HG02943 (cell line): ENCODE measurements around the gene SLC25A45.
A peak's percentile ranks its signal among the peaks of the same experiment; 100 is the strongest.
"Not testable (repeated sequence)": the region's sequence is repeated elsewhere in the genome, so short reads cannot be mapped to it uniquely, and the experiment has no call there.

ENCODE experiments used
- ATAC-seq: cut with Tn5 transposase; IDR thresholded peaks from one replicate; pipeline ENCODE4 v1.9.1; 2021; ENCODE audit warnings: mild to moderate bottlenecking, low read depth, moderate library complexity; ENCODE audit not compliant: unreplicated experiment

Gene SLC25A45

DNA sequence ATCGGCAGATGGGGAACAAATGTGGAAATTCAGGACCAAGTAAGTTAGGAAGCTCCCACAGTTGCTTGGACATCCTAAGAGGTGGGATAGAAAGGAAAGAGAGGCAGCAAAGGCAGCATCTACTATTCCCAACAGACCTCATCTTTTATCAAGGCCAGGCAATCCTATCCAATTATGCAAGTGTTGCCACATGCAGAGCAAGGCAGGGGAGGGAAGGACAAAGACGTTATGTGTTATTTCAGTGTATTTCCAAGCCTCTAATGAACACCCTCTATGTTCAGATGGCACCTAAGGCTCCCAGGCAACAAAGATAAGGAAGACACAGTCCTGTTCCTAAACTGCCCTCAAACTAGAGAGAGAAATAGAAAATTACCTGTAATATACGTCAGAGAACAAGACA is 18.7 kb downstream of the SLC25A45 start:
- no peak for ATAC-seq

DNA sequence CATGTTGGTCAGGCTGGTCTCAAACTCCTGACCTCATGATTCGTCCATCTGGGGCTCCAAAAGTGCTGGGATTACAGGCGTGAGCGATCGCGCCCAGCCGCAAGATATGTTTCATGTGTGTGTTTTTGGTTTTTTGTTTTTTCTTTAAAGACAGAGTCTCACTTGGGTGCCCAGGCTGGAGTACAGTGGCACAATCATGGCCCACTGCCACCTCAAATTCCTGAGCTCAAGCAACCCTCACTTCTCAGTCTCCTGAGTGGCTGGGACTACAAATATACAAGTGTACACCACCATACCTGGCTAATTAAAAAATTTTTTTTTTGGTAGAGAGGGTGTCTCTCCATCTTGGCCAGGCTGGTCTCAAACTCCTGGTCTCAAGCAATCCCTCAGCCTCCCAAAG is 19.5 kb downstream of the SLC25A45 start:
- ATAC-seq, result no peak

DNA sequence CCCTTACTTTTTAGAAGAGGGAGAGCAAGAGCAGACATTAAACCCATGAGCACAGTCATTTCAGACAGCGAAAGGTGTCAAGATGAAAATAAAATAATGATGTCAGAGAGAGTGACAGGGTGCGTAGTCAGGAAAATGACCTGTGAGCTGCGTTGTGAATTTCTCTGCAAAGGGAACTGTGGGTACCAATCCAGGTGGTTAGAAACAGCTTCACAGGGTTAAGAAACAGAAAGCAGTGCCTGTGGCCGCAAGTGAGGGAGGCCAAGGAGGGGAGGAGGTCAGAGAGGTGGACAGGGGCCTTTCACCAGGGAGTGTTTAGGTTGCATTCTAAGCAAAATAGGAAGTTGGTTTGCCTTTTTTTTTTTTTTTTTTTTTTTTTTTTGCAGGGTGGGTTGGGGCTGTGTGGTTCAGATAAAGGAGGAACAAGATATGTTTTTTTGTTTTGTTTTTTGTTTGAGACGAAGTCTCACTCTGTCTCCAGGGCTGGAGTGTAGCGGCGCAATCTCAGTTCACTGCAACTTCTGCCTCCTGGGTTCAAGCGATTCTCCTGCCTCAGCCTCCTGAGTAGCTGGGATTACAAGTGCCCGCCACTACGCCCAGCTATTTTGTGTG is 20.0 kb downstream of the SLC25A45 start:
- no peak for ATAC-seq

DNA sequence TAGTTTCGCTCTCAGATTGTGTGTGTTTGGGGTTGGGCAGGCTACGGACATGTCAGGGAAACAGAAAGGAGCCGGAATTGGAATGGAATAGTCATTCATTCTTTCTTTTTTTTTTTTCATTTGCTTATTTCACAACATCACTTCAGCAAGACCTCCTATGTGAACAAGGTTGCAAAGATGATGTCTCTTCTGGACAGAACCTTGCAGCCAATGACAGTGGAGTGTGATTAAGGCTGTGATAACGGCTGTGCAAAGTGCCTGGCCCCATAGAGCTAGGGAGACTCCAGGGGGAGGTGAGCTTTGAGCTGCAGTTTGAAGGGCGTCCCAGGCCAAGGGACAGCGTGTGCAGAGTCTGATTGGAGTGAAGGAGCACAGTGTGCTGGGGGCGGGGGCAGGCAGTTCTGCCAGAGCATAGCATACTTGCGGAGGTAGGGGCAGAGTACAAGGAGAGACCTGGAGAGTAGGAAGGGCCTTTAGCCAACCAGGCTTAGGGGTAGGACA is 24.5 kb downstream of the SLC25A45 start:
- ATAC-seq, result no peak

DNA sequence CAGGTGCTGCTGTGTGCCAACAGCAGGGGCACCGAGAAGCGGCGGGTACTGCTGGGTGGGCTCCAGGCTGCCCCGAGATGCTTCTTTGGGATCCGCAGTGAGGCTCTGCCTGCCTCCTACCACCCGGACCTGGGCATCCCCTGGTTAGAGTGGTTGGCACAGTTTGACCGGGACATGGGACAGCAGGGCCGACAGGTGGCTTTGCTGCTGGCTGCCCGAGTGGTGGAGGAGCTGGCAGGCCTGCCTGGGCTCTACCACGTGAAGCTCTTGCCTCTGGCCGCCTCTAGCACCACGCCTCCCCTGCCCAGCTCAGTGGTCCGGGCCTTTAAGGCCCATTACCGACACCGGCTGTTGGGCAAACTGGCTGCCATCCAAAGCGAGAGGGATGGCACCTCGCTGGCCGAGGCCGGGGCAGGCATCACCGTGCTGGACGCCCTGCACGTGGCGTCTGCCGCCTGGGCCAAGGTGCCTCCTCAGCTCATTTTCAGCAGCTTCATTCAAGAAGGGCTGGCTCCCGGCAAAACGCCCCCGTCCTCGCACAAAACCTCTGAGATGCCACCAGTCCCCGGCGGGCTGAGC is 26.0 kb downstream of the SLC25A45 start:
- no peak for ATAC-seq

DNA sequence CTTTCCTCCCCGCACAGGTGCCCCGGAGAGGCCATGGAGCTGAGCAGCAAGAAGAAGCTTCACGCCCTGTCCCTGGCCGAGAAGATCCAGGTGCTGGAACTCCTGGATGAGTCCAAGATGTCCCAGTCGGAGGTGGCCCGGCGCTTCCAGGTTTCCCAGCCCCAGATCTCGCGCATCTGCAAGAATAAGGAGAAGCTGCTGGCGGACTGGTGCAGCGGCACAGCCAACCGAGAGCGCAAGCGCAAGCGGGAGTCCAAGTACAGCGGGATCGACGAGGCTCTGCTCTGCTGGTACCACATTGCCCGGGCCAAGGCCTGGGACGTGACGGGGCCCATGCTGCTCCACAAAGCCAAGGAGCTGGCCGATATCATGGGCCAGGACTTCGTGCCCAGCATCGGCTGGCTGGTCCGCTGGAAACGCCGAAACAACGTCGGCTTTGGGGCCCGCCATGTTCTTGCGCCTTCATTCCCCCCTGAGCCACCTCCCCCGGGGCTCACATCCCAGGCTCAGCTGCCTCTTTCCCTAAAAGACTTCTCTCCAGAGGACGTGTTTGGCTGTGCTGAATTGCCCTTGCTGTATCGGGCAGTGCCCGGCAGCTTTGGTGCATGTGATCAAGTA is 26.6 kb downstream of the SLC25A45 start:
- ATAC-seq, result no peak

DNA sequence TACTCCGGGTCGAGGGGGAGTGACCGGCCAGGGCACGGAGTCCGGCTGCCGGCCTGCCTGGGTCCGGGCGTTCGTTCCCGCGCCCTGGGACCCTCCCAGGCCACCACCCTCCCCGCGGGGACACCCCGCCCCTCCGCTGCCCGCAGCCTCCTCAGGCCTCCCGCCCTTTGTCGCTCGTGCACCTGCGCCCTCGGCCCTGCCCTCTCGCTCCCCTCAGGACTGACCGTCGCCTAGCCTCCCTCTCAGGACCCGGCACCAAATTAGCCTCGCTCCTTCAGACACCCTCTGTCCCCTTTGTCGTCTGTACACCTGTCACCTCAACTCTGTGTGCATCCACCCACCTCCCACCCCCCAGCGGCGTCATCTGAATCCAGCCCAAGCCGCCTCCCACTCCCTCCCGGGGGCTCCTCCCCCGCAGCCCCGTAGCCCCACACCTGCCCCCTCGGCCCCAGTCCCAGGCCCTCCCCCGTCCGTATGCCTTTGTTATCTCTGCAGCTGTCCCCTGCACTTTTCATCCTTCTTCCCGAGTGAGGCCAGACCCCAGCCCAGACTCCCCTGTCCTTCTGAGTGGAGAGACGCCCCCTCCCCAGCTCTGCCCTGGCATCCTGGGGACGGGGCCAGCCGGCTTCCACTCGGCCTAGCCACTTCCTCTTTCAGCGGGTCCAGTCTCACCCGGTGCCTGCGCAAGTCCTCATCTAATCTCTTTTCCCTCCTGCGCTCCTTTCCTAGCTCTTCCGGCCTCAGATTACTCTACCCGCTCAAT is 27.3 kb downstream of the SLC25A45 start:
- peak; percentile 15 for ATAC-seq

DNA sequence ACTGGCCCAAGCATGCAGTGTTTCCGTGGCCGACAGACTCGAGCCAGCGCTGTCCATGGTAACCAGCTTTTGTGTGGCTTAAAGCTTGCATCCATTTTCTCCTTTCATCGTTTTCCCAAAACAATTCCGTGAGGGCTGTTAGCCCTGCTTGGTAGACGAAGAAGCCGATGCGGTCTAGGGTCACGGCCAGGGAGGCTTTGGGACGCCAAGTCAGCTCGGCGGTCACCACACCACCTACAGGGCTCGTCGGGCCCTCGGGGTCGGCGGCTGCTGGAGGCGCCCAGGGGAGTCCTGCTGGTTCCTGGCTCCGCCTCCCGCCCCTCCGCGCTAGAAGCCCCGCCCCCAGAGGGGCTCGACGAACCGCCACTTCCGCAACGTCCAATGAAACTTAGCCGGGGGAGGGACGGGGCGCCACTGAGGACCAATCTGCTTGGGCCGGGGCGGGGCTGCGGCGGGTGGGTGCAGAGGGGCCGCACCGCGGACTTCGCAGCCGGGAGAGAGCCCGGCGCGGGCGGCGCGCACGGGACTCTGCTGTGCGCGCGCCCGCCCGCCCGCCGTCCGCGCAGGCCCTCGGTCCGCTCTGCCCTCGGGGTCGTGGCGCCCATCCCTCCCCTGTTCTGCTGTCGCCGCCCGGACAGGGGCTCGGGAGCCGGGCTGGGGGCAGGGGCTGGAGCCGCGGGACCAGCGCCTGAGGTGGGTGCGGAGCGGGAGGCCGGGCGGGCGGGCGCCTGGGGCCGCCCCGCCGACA is 28.0 kb downstream of the SLC25A45 start, which contains the start of gene TIGD3:
Gene TIGD3 (plus strand): TSS at position 487 of the 748 bp plus-strand sequence. CDS start 1,058 bp downstream, outside the sequence.
- ATAC-seq, result peak; percentile 67

DNA sequence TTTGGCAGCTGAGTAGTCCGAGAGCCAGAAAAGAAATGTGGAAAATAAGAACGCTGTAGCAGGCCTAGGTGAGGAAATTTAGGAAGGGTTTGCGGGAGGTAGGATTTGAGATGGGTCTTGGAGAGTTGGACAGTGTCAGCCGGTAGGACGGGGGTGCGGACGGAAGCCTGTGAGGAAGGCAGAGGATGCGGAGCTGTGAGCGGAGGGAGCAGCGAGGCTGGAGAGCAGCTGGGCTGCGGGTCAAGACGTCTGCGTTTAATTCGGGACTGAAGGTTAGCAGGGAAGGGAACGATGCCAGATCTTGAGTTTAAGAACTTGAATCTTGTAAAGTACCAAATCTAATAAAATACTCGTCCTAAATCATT is 28.6 kb downstream of the SLC25A45 start:
- no peak for ATAC-seq

DNA sequence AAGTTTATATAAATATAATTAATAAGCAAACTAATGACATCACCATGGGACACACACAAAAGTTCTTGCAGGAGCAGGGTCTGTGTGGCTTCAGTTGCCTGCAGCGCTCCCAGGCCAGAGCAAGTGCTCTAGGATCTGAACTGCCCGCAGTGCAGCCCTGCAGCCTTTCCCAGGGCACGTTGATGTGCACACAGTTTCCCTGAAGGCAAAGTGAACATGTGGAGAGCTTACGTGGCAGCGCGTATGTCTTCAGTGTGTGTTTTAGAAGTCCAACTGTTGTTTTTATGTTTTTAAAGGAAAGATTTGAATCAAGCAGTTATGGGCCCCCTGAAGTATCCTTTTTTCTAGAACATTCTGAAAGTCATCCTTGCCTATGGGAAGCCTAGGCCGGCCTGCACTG is 29.1 kb downstream of the SLC25A45 start:
- ATAC-seq, result no peak

DNA sequence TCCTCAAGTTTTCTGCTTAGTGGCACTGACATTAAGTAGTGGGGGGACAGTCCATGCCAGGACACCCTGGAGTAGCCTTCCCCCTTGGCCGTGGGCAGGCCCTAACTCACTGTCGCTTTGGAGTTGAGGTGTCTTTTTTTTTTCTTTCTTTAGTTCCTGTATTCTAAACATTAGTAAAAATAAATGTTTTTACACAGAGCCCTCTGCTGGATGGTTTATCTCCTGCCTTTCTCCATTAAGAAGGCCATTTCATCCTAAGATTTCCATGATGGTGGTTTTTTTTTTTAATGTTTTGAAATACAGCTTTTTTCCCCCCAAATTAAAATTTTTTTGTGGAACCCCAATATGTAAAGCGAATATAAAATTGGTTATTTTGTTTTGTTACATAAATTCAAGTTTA is 29.7 kb downstream of the SLC25A45 start:
- no peak for ATAC-seq

DNA sequence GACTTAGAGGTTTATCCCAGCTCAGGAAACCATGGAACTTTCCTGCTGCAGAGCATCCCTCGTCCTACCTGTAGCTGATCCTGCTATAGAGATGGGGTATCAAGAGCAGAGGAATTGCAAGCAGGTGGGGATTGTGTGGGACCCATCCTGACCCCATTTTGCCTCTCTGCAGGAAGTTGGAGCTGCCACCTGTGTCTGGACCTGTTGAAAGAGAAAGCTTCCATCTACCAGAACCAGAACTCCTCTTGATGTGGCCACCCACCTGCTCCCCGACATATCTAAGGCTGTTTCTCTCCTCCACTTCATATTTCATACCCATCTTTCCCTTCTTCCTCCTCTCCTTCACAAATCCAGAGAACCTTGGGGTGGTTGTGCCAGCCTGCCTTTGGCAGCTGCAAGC is 30.9 kb downstream of the SLC25A45 start:
- ATAC-seq, result no peak

DNA sequence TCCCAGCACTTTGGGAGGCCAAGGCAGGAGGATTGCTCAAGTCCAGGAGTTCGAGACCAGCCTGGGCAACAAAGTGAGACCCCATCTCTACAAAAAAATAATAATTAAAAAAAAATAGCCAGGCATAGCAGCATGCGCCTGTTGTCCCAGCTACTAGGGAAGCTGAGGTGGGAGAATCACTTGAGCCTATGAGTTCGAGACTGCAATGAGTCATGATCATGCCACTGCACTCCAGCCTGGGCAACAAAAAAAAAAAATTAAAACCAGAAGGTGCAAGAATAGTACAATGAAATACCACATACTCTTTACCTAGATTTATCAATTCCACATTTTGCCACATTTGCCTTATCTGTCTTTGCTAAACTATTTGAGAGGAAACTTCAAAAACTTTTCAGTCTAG is 40.6 kb downstream of the SLC25A45 start:
- ATAC-seq, result no peak

DNA sequence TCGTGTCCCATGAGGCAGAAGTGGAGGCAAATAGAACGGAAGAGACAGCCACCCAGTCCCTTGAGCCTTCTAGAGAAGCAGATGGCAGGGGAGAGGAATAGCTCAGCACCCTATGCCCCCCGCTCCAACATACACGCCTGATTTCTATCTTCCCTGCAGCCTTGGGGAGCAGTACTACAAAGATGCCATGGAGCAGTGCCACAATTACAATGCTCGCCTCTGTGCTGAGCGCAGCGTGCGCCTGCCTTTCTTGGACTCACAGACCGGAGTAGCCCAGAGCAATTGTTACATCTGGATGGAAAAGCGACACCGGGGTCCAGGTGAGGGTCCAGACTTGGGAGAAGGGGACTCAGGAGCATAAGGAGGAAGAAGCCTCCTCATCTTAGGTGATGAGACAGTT is 42.2 kb downstream of the SLC25A45 start:
- no peak for ATAC-seq

DNA sequence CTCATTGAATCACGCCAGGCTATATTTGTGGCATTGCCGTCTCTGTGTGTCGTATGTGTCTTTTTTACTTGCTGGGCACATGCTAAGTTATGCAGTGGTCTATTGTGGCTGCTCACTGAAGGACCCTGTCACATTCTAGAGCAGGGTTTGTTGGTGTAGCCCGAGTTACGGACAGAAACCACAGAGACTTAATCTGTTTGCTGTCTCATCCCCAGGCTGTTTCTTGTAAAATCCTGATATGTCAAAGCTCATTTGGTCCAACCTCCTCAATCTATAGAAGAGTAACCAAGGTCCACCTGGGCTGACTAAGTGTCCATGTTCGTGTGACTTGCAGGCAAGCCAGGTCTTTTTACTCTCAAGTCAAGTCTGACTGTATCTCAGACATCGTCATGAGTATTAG is 43.8 kb downstream of the SLC25A45 start:
- no peak for ATAC-seq

DNA sequence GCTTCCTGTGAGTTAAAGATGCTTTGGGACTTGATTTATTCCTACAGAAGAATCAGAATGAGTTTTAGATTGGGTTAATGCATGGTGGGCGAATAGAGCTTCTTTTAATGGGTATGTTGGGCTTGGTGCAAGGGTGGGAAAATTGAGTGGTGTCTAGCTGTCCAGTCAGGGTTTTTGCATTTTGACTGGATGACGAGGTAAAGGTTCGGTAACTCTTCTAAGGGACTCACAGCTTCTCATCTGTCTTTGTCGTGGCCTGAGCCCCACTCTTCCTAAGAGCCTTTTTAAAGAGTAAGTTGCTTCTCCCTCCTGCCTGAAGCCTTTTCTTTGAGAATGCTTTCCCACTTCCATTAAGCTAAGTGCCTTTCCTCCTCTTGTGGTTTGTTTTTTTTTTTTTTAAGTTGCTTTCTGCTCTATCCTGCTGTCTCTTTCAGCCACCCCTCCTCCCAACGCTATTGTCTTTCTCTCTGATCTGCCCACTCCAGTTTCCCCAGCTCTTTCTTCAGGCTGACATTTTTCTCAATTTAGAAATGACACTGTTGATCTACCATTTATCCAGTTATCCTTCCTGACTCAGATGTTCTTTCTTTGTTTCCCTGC is 47.6 kb downstream of the SLC25A45 start:
- no peak for ATAC-seq

DNA sequence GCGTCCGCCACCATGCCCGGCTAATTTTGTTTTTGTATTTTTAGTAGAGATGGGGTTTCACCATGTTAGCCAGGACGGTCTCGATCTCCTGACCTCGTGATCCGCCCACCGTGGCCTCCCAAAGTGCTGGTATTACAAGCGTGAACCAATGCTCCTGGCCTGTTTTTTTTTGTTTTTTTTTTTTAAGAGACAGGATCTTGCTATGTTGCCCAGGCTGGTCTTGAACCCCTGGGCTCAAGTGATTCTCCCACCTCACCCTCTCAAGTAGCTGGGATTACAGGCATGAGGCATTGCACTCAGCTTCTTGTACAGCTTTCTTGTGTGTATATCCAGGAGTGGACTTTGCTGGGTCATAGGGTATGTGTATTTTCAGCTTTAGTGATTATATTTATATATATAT is 49.9 kb downstream of the SLC25A45 start:
- ATAC-seq, result not testable (repeated sequence)

DNA sequence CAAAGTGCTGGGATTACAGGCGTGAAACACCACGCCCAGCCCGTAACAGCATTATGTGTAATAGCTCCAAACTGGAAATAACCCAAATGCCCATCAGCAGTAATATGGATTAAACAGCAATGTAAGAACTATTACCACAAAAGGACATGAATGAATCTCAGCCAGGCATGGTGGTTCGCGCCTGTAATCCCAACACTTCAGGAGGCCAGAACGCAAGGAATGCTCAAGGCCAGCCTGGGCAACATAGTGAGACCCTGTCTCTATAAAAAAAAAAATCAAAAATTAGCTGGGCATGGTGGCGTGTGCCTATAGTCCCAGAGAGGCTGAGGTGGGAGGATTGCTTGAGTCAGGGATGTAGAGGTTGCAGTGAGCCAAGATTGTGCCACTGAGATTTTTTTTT is 51.9 kb downstream of the SLC25A45 start:
- ATAC-seq, result no peak

DNA sequence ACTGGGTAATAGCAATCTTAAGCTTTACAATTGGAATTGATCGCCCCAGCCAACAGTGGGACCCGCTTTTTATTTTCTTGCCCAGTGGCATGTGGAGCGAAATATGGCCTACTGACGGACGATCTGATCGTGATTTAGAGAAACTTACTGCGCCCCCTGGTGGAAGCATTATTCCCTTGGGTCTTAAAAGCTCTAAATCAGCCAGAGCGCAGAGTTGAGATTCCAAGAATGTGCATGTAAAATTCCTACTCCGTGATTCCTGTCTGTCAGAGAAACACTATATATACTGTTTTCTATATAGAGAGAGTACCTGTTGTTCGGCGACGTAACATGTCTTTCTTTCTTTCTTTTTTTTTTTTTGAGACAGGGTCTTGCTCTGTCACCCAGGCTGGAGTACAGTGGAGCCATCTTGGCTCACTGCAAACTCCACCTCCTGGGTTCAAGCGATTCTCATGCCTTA is 52.5 kb downstream of the SLC25A45 start:
- ATAC-seq, result no peak

DNA sequence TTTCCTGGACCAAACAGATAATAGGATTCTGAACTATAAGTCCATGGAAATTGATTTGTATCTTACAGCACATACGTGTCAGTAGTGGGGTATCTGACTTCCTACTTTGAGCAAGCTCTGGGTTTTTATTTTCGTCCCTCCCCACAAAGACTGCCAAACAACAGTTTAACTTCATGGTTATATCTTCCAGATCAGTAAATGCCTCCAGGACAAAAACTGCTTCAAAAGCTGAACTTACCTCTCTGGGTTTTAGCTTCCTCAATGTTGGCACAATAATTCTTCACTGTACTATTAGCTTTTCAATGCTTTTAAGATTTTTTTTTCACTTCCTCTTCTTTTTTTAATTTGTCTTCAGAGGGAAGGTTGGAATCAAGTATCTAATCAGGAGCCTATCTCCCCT is 53.0 kb downstream of the SLC25A45 start:
- no peak for ATAC-seq
